Raji (cell line): ENCODE results near the gene COL9A1.

Experiments used
- POLR2A ChIP-seq: IDR thresholded peaks from 2 replicates; pipeline ENCODE4 v1.6.1; 2011; ENCODE audit warnings: low read depth, low read length, control low read depth; ENCODE audit not compliant: insufficient read depth

The COL9A1 gene

GRCh38 chr6:70215460-70216108 lies 87.3 kb downstream of the COL9A1 start:
- TF ChIP-seq POLR2A = no peak

- TF ChIP-seq POLR2A = no peak
Measured at GRCh38 chr6:70210462-70210861, 92.4 kb downstream of the COL9A1 start.

GRCh38 chr6:70208235-70208790 lies 94.6 kb downstream of the COL9A1 start:
- TF ChIP-seq POLR2A = no peak

- TF ChIP-seq POLR2A = no peak
Measured at GRCh38 chr6:70198785-70199184, 104.1 kb downstream of the COL9A1 start.

GRCh38 chr6:70196531-70196930 lies 106.4 kb downstream of the COL9A1 start:
- no peak for TF ChIP-seq POLR2A

- no peak for TF ChIP-seq POLR2A
Measured at GRCh38 chr6:70194421-70194820, 108.5 kb downstream of the COL9A1 start.

- TF ChIP-seq POLR2A = no peak
Measured at GRCh38 chr6:70188202-70188601, 114.7 kb downstream of the COL9A1 start.

- TF ChIP-seq POLR2A = no peak
Measured at GRCh38 chr6:70186461-70186860, 116.4 kb downstream of the COL9A1 start.

GRCh38 chr6:70184723-70185122 lies 118.2 kb downstream of the COL9A1 start:
- TF ChIP-seq POLR2A = no peak

GRCh38 chr6:70183538-70183937 lies 119.3 kb downstream of the COL9A1 start:
- no peak for TF ChIP-seq POLR2A

GRCh38 chr6:70180901-70181599 lies 121.8 kb downstream of the COL9A1 start:
- TF ChIP-seq POLR2A = no peak

GRCh38 chr6:70180183-70180900 lies 122.5 kb downstream of the COL9A1 start:
- no peak for TF ChIP-seq POLR2A

- TF ChIP-seq POLR2A = no peak
Measured at GRCh38 chr6:70176842-70177550, 125.9 kb downstream of the COL9A1 start.

GRCh38 chr6:70175770-70176169 lies 127.1 kb downstream of the COL9A1 start:
- no peak for TF ChIP-seq POLR2A

GRCh38 chr6:70172252-70172651 lies 130.6 kb downstream of the COL9A1 start:
- TF ChIP-seq POLR2A = no peak
